Lower leg skin (tissue), 4 donors: Measurements from ENCODE around the gene GJA5. TPM values are rescaled to one million over a fixed set of nuclear protein-coding genes. Genes with fewer than 3 reads are reported as not detected.
"Not testable (repeated sequence)": the region's sequence is repeated elsewhere in the genome, so short reads cannot be mapped to it uniquely, and the experiment has no call there.

Source experiments
- DNase-seq, 2 donors: peaks; one replicate each; pipeline ENCODE4 v3.0.0-alpha.2; 2019; ENCODE audit warnings: low spot score in 2 of 2
- H3K4me3 ChIP-seq: fragments of 200-600 bp; sonication (generic); 2 replicates; pipeline ENCODE4 v1.5.1; 2017; ENCODE audit warnings: mild to moderate bottlenecking, low read depth; ENCODE audit not compliant: poor library complexity, severe bottlenecking
- POLR2A ChIP-seq, 2 donors: fragments of 450-650 bp; IDR thresholded peaks; one replicate each; pipeline ENCODE4 v1.6.1; 2016 to 2017; ENCODE audit warnings: antibody characterized with exemption in 2 of 2, mild to moderate bottlenecking in 1 of 2, moderate library complexity in 1 of 2
- WGBS, 2 donors: methylation state at CpG; one replicate each; pipeline ENCODE4 v1.1.5; 2018; 5-methylcytosine and 5-hydroxymethylcytosine counted together
- intact Hi-C: fragments of 100-400 bp; cut with DNase I; formaldehyde crosslinking; loops from one replicate; pipeline ENCODE4 v1.15.0; 2023; ENCODE audit warnings: low total_unique reads
- total RNA-seq, 4 donors: library from RNA; depleted of rRNA; stranded (reverse); fragments of >200 nt; gene quantifications; one replicate each; pipeline ENCODE4 v1.1.0, GENCODE V29; 2016
- TF ChIP-seq, protein P1 (sequence below), 3 donors: fragments of 450-650 bp; IDR thresholded peaks; one replicate each; pipeline ENCODE4 v1.5.1; 2016; ENCODE audit warnings: antibody characterized with exemption in 3 of 3, mild to moderate bottlenecking in 3 of 3, moderate library complexity in 2 of 3

GJA5 gene
- total RNA-seq, 4 donors from 2014 or later, result 2.0 to 6.6 (median 3.5) TPM

DNA sequence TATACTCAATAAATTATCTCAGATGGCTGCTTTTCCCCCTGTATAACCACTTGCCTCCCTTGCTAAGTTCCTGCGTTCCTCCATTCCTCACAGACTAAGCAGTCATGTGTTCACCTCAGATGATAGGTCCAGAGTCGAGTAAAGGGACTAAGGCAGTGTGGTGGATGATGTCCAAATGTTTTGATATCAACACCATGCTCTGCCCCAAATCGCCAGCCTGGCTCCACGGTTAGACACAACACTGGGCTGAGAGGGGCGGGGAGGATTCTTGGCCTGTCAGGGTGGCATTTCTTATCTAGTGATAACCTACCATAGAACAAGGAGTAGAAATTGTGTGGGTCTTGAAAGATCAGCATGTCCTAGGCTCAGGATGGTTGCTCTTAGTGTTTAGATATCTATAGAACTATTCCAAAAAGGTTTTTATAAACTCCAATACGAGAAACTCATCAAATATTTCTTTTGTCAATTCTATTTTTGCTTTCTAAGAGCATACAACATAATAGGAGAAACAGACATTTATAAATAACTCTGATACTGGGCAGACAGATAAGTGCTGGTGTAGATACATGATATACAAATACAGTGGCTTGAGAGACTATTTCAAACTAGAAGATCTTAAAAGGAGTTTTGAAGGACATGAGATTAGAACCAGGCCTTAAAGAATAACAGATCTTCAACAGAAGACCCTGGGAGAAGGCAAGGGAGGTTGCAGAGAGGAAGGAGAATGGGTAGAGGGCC lies 21.5 kb downstream of the GJA5 start:
- no peak overlapping the region for H3K4me3 ChIP-seq
- no peak for DNase-seq
- intact Hi-C loops, result no loop called here
- TF ChIP-seq, protein P1, sequence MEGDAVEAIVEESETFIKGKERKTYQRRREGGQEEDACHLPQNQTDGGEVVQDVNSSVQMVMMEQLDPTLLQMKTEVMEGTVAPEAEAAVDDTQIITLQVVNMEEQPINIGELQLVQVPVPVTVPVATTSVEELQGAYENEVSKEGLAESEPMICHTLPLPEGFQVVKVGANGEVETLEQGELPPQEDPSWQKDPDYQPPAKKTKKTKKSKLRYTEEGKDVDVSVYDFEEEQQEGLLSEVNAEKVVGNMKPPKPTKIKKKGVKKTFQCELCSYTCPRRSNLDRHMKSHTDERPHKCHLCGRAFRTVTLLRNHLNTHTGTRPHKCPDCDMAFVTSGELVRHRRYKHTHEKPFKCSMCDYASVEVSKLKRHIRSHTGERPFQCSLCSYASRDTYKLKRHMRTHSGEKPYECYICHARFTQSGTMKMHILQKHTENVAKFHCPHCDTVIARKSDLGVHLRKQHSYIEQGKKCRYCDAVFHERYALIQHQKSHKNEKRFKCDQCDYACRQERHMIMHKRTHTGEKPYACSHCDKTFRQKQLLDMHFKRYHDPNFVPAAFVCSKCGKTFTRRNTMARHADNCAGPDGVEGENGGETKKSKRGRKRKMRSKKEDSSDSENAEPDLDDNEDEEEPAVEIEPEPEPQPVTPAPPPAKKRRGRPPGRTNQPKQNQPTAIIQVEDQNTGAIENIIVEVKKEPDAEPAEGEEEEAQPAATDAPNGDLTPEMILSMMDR (IDR thresholded peaks at IDR 0.05), result no peak
- TF ChIP-seq POLR2A (IDR thresholded peaks at IDR 0.05), result no peak
- 89 to 91% methylated on average over 6 of the region's 6 CpGs for WGBS, 2 donors

- H3K4me3 ChIP-seq, result no peak overlapping the region
- TF ChIP-seq POLR2A (IDR thresholded peaks at IDR 0.05), result no peak
- TF ChIP-seq, protein P1 (IDR thresholded peaks at IDR 0.05), result no peak
- no peak for DNase-seq
- intact Hi-C loops, result no loop called here
- WGBS, 2 donors, result 93 to 98% methylated on average over 2 of the region's 2 CpGs
These were observed 22.3 kb downstream of the GJA5 start for GRCh38 chr1:147738129-147738528.

DNA sequence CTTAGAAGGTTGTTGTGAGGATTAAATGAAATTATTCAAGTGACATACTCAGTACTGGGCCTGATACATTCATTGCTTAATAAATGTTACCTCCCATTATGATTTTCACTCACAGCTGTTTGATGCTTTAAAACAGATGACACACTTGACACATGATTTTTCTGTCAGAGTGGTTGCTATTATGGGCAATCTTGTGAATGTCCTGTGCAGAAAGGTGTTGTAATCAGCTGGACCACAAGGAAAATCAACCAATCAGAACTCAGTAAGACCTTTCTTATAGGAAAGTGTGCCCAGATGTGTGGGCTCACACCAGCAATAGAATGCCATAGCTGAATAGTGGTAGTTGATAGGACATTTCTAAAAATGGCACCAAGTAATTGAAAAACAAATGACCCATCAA lies 23.5 kb downstream of the GJA5 start:
- no peak for TF ChIP-seq POLR2A (IDR thresholded peaks at IDR 0.05)
- TF ChIP-seq, protein P1 (IDR thresholded peaks at IDR 0.05), result no peak
- intact Hi-C loops, result no loop called here
- no peak overlapping the region for H3K4me3 ChIP-seq
- DNase-seq, result no peak

GRCh38 chr1:147735423-147735822 lies 25.0 kb downstream of the GJA5 start:
- TF ChIP-seq, protein P1 (IDR thresholded peaks at IDR 0.05), result no peak
- no peak for TF ChIP-seq POLR2A (IDR thresholded peaks at IDR 0.05)
- intact Hi-C loops, result no loop called here
- WGBS, 2 donors, result 88 to 93% methylated on average over 1 of the region's 1 CpG
- H3K4me3 ChIP-seq, result no peak overlapping the region
- no peak for DNase-seq

DNA sequence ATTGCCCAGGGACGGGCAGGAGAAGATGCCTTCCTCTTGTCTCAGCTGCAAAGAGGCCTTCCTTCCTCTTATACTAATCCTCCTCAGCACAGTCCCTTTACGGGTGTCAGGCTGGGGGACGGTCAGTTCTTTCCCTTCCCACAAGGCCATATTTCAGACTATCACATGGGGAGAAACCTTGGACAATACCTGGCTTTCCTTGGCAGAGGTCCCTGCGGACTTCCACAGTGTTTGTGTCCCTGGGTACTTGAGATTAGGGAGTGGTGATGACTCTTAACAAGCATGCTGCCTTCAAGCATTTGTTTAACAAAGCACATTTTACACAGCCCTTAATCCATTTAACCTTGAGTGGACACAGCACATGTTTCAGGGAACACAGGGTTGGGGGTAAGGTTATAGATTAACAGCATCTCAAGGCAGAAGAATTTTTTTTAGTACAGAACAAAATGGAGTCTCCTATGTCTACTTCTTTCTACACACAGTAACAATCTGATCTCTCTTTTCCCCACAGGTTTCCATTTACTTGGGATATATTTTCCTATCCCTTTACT lies 26.0 kb downstream of the GJA5 start:
- DNase-seq, intact Hi-C loops, H3K4me3 ChIP-seq: not testable (repeated sequence)
- WGBS, 2 donors, result 74 to 76% methylated on average over 4 of the region's 4 CpGs

GRCh38 chr1:147729315-147729714 lies 31.1 kb downstream of the GJA5 start:
- H3K4me3 ChIP-seq, result no peak overlapping the region
- intact Hi-C loops, result loop anchor here (10.0 kb wide), 1 partner anchor 165 kb away; no protein-coding TSS in a partner anchor
- WGBS, 2 donors, result 90 to 95% methylated on average over 2 of the region's 2 CpGs
- no peak for DNase-seq
- TF ChIP-seq, protein P1 (IDR thresholded peaks at IDR 0.05), result no peak
- no peak for TF ChIP-seq POLR2A (IDR thresholded peaks at IDR 0.05)
